Thyroid gland (tissue), 4 donors: ENCODE results near the gene MUC22.

Source experiments
- CTCF ChIP-seq, 6 experiments: fragments of 200-600 bp in 3 of 6; fragments of 450-650 bp in 3 of 6; sonication (generic) in 3 of 6; IDR thresholded peaks; one replicate each; pipeline ENCODE4 v1.5.1; 2016 to 2019; ENCODE audit warnings: antibody characterized with exemption in 6 of 6, mild to moderate bottlenecking in 2 of 6, inconsistent platforms in 1 of 6, moderate library complexity in 1 of 6
- POLR2A ChIP-seq, 2 donors: fragments of 450-650 bp; IDR thresholded peaks; one replicate each; pipeline ENCODE4 v1.6.1; 2017; ENCODE audit warnings: antibody characterized with exemption in 2 of 2, mild to moderate bottlenecking in 2 of 2, moderate library complexity in 1 of 2

GRCh38 chr6:30974490-30975252 is 35.6 kb upstream of the MUC22 start:
- TF ChIP-seq CTCF (IDR thresholded peaks at IDR 0.05) (no peak), POLR2A (IDR thresholded peaks at IDR 0.05) (no peak)
